Endothelial cell (in vitro differentiated cells): ENCODE data around the gene CARMIL1. TPM values are rescaled to one million over a fixed set of nuclear protein-coding genes. Genes with fewer than 3 reads are reported as not detected.

Experiments used
- DNase-seq: peaks from one replicate; pipeline ENCODE4 v3.0.0; 2021; ENCODE audit warnings: low spot score
- H3K27ac Mint-ChIP-seq: one replicate; pipeline ENCODE4 v1.8.0; 2021; ENCODE audit warnings: mixed read lengths, inconsistent platforms; ENCODE audit not compliant: unreplicated experiment
- H3K27me3 Mint-ChIP-seq: one replicate; pipeline ENCODE4 v1.8.0; 2021; ENCODE audit warnings: mild to moderate bottlenecking, moderate library complexity, mixed read lengths, inconsistent platforms; ENCODE audit not compliant: unreplicated experiment
- H3K36me3 Mint-ChIP-seq: one replicate; pipeline ENCODE4 v1.8.0; 2021; ENCODE audit warnings: mild to moderate bottlenecking, low read depth, mixed read lengths, inconsistent platforms; ENCODE audit not compliant: unreplicated experiment
- H3K4me1 Mint-ChIP-seq: one replicate; pipeline ENCODE4 v1.8.0; 2021; ENCODE audit warnings: mild to moderate bottlenecking, mixed read lengths, inconsistent platforms; ENCODE audit not compliant: unreplicated experiment
- H3K4me3 Mint-ChIP-seq: one replicate; pipeline ENCODE4 v1.8.0; 2021; ENCODE audit warnings: mild to moderate bottlenecking, mixed read lengths, inconsistent platforms; ENCODE audit not compliant: unreplicated experiment
- H3K9me3 Mint-ChIP-seq: one replicate; pipeline ENCODE4 v1.8.0; 2021; ENCODE audit warnings: mixed read lengths, inconsistent platforms; ENCODE audit not compliant: unreplicated experiment
- CTCF ChIP-seq: fragments of 200-600 bp; sonication (generic); IDR thresholded peaks from one replicate; pipeline ENCODE4 v1.5.0; 2021; ENCODE audit warnings: antibody characterized with exemption; ENCODE audit not compliant: unreplicated experiment
- total RNA-seq: library from RNA; stranded (reverse); fragmentation: NEBNext Ultra II Directional; extraction: Animal tissue kit (Norgen Biotek cat#: 25700); gene quantifications from one replicate; pipeline ENCODE4 v1.2.1, GENCODE V29; 2021; ENCODE audit not compliant: unreplicated experiment

The CARMIL1 gene
- total RNA-seq, 1 donor from 2014 or later, result 32.5 TPM

GRCh38 chr6:25315194-25316177 lies 36.3 kb downstream of the CARMIL1 start:
- TF ChIP-seq CTCF, result no peak
- peaks cover 77% of the 10 kb centered on the region for H3K4me1 Mint-ChIP-seq
- H3K9me3 Mint-ChIP-seq, result no peaks in the 10 kb centered on the region
- DNase-seq, result no peak
- H3K4me3 Mint-ChIP-seq, result peak overlapping the region; percentile 28
- peak overlapping the region; percentile 85 for H3K27ac Mint-ChIP-seq
- peaks cover 3% of the 10 kb centered on the region for H3K27me3 Mint-ChIP-seq
- no peaks in the 10 kb centered on the region for H3K36me3 Mint-ChIP-seq

- Mint-ChIP-seq H3K4me3 (no peak overlapping the region), H3K36me3 (no peaks in the 10 kb centered on the region), H3K9me3 (no peaks in the 10 kb centered on the region), H3K27ac (no peak overlapping the region), H3K4me1 (peaks cover 69% of the 10 kb centered on the region), H3K27me3 (peaks cover 3% of the 10 kb centered on the region)
- no peak for DNase-seq
- TF ChIP-seq CTCF, result no peak
These were observed 37.5 kb downstream of the CARMIL1 start for GRCh38 chr6:25316626-25317025.

GRCh38 chr6:25318589-25318988 lies 39.4 kb downstream of the CARMIL1 start:
- Mint-ChIP-seq H3K27me3 (peaks cover 3% of the 10 kb centered on the region), H3K27ac (no peak overlapping the region), H3K9me3 (no peaks in the 10 kb centered on the region), H3K36me3 (no peaks in the 10 kb centered on the region), H3K4me3 (no peak overlapping the region), H3K4me1 (peaks cover 49% of the 10 kb centered on the region)
- no peak for TF ChIP-seq CTCF
- no peak for DNase-seq

GRCh38 chr6:25320459-25320858 lies 41.3 kb downstream of the CARMIL1 start:
- Mint-ChIP-seq H3K27ac (peak overlapping the region; percentile 97), H3K9me3 (no peaks in the 10 kb centered on the region), H3K36me3 (no peaks in the 10 kb centered on the region), H3K27me3 (peaks cover under 1% of the 10 kb centered on the region), H3K4me3 (peak overlapping the region; percentile 16), H3K4me1 (peaks cover 44% of the 10 kb centered on the region)
- no peak for TF ChIP-seq CTCF
- peak; percentile 15 for DNase-seq

GRCh38 chr6:25322692-25323091 lies 43.5 kb downstream of the CARMIL1 start:
- Mint-ChIP-seq H3K9me3 (no peaks in the 10 kb centered on the region), H3K4me1 (peaks cover 33% of the 10 kb centered on the region), H3K4me3 (no peak overlapping the region), H3K27me3 (no peaks in the 10 kb centered on the region), H3K27ac (no peak overlapping the region), H3K36me3 (no peaks in the 10 kb centered on the region)
- no peak for TF ChIP-seq CTCF
- DNase-seq, result no peak
